Liver (tissue), 3 donors: ENCODE measurements around the gene KLHDC3.

Experiments used
- ATF3 ChIP-seq: IDR thresholded peaks from 2 replicates; pipeline ENCODE4 v1.6.1; 2016; ENCODE audit warnings: antibody characterized with exemption
- CTCF ChIP-seq: fragments of 150-350 bp; IDR thresholded peaks from 2 replicates; pipeline ENCODE4 v1.5.1; 2017; ENCODE audit warnings: improper control_type of control experiment, low read depth, low read length; ENCODE audit not compliant: missing input control
- EGR1 ChIP-seq, 2 donors: IDR thresholded peaks; 2 replicates each; pipeline ENCODE4 v1.6.1; 2016 to 2018; ENCODE audit warnings: antibody characterized with exemption in 2 of 2, low read depth in 2 of 2
- GABPA ChIP-seq, 2 donors: IDR thresholded peaks in 1 of 2; conservative IDR thresholded peaks in 1 of 2; 2 replicates each; pipeline ENCODE4 v1.6.1; 2016; ENCODE audit warnings: antibody characterized with exemption in 2 of 2, mild to moderate bottlenecking in 1 of 2, moderate library complexity in 1 of 2
- JUND ChIP-seq, 2 donors: IDR thresholded peaks; 2 replicates each; pipeline ENCODE4 v1.6.1; 2016; ENCODE audit warnings: antibody characterized with exemption in 2 of 2
- NR2F2 ChIP-seq: IDR thresholded peaks from 2 replicates; pipeline ENCODE4 v1.6.1; 2016; ENCODE audit warnings: antibody characterized with exemption
- REST ChIP-seq: IDR thresholded peaks from 2 replicates; pipeline ENCODE4 v1.6.1; 2016; ENCODE audit warnings: antibody characterized with exemption, mild to moderate bottlenecking
- RXRA ChIP-seq, 2 donors: IDR thresholded peaks; 2 replicates each; pipeline ENCODE4 v1.6.1; 2017 to 2018; ENCODE audit warnings: antibody characterized with exemption in 2 of 2, mild to moderate bottlenecking in 1 of 2
- SP1 ChIP-seq: IDR thresholded peaks from 2 replicates; pipeline ENCODE4 v1.6.1; 2018; ENCODE audit warnings: antibody characterized with exemption, mild to moderate bottlenecking
- TAF1 ChIP-seq: conservative IDR thresholded peaks from 2 replicates; pipeline ENCODE4 v1.6.1; 2016; ENCODE audit warnings: antibody characterized with exemption, mild to moderate bottlenecking
- YY1 ChIP-seq: IDR thresholded peaks from 2 replicates; pipeline ENCODE4 v1.6.1; 2016; ENCODE audit warnings: antibody characterized with exemption, mild to moderate bottlenecking
- ZBTB33 ChIP-seq: IDR thresholded peaks from 2 replicates; pipeline ENCODE4 v1.6.1; 2016; ENCODE audit warnings: antibody characterized with exemption
- donor health status: healthy.
- donor health status: healthy.

GRCh38 chr6:43037706-43038105, 23.7 kb downstream of the KLHDC3 start:
- TF ChIP-seq CTCF (no peak), EGR1 (IDR thresholded peaks at IDR 0.05; ENCODE audit: low read depth in 2 of 2) (no peak), SP1 (no peak), YY1 (no peak), JUND (IDR thresholded peaks at IDR 0.05) (no peak), GABPA (IDR thresholded peaks at IDR 0.05 in 1 of 2, conservative IDR thresholded peaks at IDR 0.05 in 1 of 2) (no peak), ZBTB33 (no peak), REST (no peak), TAF1 (no peak), ATF3 (no peak), NR2F2 (no peak), RXRA (IDR thresholded peaks at IDR 0.05) (no peak)
